Stimulated activated CD4-positive, alpha-beta T cell treated with anti-CD3 and anti-CD28 coated beads, Interleukin-1b, Interleukin-23, amount 100 ng/mL, for 1 hour (primary cell): ENCODE data around the gene CMTM2.
A peak's percentile ranks its signal among the peaks of the same experiment; 100 is the strongest.
"Not testable (repeated sequence)": the region's sequence is repeated elsewhere in the genome, so short reads cannot be mapped to it uniquely, and the experiment has no call there.

Experiments
- DNase-seq, 2 donors: peaks; one replicate each; pipeline ENCODE4 v3.0.0-alpha.2; 2020; ENCODE audit warnings: low read depth in 2 of 2

Gene CMTM2

DNA sequence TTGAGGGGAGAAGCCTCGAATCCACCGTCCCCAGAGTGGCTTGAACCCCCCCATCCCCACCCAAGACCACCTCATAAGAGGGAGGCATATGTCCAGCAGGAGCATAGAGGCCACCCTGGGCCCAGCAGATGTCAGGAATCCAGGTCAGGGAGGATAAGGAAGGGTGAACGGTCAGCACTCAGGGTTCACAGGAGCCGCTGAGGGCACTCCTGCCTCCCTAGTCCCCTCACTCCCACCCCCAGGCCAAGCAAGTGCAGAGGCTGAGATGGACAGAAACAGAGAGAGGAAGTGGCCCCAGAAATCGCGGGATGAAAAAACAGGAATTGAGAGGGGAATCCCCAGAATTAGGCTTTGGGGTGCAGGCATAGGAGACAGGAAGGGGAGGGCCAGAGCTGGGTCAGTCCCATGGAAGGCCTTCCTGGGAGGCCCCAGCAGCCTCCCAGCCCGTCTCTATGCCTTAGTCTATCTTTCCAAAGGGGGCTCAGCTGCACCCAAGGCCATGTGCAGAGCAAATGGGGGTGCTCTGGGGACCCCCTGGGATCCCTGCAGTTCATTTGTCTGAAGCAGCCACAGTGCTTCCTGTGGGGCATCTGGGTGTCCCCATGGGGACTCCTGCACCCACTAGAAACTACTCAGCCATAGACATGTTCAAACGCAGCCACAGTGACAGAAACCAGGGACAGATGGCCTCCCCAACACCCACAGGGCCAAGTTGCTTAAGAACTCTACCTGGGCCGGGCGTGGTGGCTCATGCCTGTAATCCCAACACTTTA is 26.9 kb downstream of the CMTM2 start:
- no peak for DNase-seq

DNA sequence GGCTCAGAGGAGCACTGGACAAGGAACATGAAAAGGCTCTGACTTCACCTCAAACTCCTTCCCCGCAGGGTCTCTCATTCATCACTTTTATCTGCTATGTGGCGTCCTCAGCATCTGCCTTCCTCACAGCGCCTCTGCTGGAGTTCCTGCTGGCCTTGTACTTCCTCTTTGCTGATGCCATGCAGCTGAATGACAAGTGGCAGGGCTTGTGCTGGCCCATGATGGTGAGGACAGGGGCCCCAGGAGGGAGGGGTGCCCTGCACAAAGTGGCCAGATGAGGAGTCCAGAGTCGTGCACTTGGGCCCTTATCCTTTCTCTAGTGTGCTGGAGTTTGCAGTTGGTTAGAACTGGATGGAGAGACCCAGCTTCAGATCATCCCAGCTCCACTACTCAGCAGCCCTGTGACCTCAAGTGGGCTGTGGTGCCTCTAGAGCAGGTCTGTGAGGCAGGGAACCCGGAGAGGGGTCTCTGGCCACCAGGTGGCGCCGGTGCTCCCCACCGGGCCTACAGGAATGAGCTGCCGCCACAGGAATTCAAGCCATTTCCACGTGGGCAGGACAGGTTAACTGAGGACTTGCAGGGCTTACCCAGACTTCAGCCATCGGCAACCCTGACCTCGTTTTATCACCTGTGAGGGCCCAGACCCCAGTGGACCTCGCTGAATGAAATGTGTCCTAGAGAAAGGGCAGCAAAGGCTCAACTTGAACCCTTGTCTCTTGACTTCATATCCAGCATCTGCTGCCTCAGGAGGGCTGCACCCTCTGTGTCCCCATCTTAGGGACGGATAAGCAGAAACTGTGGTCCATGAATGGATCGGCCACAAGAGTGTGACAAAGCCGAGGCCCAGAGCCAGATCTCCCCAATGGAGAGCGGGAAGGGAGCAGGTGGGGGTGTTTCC is 29.2 kb downstream of the CMTM2 start:
- DNase-seq = peak; percentile 58 to 84

- DNase-seq = no peak
Measured at GRCh38 chr16:66609139-66609510, 29.9 kb downstream of the CMTM2 start.

DNA sequence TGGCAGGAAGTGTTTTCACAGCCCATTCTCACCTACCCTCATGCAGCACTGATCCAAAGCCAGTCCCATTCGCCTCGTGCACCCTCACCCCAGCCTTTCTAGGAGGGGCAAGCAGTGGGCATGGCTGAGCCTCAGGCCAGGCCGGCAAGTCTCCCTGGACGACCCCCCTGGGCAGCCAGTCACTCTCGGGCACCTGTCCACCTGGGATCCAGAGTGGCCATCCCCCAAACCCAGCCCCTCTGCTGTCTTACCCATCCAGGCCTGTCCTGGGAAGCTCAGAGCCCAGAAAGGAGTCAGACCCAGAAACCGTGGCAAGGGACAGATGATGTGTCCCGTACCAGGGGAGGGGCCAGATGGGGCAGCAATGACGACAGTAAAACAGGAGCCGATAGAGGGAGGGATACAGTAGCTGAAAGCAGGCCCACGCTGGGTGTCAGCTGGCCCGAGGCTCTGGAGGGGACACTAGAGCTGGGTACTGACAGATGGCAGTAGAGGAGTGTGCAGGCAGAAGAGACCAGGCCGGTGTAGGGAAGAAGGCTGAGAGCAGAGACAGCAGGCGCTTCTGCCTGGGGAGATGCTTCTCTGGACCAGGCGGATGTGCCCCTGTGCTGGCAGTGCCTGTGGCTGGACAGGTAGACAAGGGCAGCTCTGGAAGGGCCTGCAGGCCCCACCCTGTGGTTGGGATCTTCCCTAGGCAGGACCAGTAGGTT is 31.0 kb downstream of the CMTM2 start:
- no peak for DNase-seq

DNA sequence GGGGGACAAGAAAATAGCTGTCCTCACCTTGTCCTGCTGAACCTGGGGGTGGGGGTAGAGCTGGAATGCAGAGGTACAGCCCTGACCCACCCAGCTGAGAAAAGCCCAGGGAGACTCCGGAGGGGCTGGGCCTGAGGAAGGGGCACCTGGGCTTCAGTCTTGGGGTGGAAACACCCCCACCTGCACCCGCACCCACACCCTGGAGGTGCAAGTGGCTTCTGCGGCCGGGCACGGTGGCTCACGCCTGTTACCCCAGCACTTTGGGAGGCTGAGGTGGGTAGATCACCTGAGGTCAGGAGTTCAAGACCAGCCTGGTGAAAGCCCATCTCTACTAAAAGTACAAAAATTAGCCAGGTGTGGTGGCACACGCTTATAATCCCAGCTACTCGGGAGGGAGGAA is 32.6 kb downstream of the CMTM2 start:
- not testable (repeated sequence) for DNase-seq

DNA sequence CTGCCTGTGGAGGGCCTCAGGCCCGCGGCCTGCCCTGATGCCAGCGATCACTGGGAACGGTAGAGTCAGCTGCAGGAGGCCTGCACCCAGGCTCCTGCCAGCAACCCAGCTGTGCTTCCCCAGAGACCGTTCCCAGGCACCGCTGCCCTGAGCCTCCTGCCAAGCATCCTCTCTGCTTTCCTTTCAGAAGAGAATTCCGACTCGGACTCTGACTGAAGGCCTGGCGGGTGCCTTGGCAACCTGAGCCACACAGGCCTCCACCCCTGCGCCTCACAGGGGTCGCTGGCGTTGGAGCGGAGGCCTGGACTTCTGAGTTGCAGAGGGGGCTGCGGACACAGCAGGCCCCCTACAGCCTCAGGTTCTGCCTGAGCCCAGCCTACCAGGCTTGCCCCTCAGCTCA is 33.2 kb downstream of the CMTM2 start:
- no peak for DNase-seq

DNA sequence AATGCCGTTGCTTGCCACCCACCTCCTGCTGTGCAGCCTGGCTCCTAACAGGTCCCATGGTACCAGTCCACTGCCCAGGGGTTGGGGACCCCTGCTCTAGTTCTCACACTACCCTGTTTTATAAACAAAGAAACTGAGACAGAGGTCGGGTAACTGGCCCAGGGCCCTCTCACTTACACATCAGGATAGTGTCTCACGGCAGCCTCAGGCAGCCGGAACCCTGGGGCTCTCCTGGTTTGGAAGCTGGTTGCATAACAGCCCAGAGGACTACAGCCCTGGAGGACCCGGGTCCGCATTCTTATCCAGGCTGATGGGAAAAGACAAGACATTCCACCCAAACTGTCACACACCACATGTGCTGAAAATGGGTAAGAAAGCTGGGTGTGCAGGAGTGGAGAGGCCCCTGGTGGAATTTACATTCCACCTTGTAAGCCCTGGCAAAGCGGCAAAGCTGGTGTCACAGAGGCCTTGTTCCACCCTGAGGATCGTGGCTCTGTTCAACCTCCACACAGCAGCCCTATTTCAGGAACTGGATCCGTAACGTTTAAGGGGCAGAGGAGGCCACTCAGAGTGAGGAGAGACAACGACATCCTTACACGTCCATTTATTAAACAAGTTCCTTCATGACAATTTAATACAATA is 35.0 kb downstream of the CMTM2 start:
- DNase-seq = no peak

DNA sequence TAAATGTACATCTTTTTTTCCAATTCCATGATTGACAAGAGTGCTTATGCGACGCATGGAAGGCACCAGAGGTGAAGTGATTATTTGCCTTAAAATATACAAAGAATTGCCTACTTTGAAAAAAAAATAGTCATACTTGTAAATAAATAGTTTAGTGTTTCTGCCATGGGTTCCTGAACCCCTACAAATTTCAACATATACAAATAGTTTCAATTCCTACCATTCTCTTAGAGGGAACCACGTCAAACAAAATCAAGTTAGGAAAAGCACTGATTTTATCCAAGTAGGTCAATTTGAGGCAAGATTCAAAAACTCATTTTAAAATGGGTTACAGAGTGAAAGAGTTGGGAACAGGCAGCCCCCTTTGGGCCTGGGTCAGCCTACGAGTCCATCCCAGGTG is 36.9 kb downstream of the CMTM2 start:
- DNase-seq = no peak

- no peak for DNase-seq
Measured at GRCh38 chr16:66616592-66616991, 37.3 kb downstream of the CMTM2 start.

GRCh38 chr16:66617010-66617434 is 37.8 kb downstream of the CMTM2 start:
- no peak for DNase-seq

- DNase-seq = no peak
Measured at GRCh38 chr16:66617728-66618127, 38.5 kb downstream of the CMTM2 start.

- DNase-seq = no peak
Measured at GRCh38 chr16:66618588-66619375, 39.5 kb downstream of the CMTM2 start.

GRCh38 chr16:66619534-66620428 is 40.5 kb downstream of the CMTM2 start:
- DNase-seq = no peak

DNA sequence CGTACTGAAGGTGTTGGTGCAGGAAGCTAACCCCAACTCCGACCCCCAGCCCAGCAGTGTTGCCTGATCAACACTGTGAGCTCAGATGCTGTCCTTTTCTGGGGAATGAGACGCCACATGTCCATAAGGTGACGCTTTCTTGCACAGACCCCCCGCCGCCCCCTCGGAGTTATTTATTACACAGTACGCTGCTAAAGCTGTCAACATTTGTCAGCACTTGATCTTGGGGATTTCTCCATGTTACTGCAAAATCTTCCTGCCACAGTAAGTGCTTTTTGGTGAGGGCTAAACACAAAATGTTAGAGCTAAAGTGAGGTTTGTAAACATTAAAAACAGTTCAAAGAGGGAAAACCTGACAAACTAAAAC is 41.1 kb downstream of the CMTM2 start:
- no peak for DNase-seq

GRCh38 chr16:66621973-66622372 is 42.7 kb downstream of the CMTM2 start:
- DNase-seq = no peak

- DNase-seq = no peak
Measured at GRCh38 chr16:66622863-66623262, 43.6 kb downstream of the CMTM2 start.

GRCh38 chr16:66623755-66624154 is 44.5 kb downstream of the CMTM2 start:
- DNase-seq = no peak

DNA sequence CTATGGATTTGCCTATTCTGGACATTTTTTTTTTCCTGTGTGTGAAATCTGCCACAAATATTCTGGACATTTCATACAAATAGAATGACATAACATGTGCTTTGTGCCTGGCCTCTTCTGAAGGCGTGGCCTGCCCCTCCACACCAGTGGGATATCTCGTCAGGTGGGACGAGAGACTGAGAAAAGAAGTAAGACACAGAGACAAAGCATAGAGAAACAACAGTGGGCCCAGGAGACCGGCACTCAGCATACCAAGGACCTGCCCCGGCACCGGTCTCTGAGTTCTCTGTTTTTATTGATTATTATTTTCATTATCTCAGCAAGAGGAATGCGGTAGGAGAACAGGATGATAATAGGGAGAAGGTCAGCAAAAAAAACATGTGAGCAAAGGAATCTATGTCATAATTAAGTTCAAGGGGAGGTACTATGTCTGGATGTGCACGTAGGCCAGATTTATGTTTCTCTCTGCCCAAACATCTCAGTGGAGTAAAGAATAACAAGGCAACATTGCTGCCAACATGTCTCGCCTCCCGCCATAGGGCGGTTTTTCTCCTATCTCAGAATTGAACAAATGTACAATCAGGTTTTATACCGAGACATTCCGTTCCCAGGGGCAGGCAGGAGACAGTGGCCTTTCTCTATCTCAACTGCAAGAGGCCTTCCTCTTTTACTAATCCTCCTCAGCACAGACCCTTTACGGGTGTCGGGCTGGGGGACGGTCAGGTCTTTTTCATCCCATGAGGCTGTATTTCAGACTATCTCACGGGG is 48.5 kb downstream of the CMTM2 start:
- DNase-seq = not testable (repeated sequence)

- no peak for DNase-seq
Measured at GRCh38 chr16:66629856-66630255, 50.6 kb downstream of the CMTM2 start.
